Gastrocnemius medialis (tissue), 4 donors: ENCODE results near the gene MAST2.

ENCODE experiments used
- POLR2A ChIP-seq, 2 donors: fragments of 450-650 bp; IDR thresholded peaks; one replicate each; pipeline ENCODE4 v1.6.1; 2017; ENCODE audit warnings: antibody characterized with exemption in 2 of 2, mild to moderate bottlenecking in 2 of 2, moderate library complexity in 2 of 2
- TF ChIP-seq, protein P1 (sequence below), 5 experiments: fragments of 450-650 bp in 3 of 5; fragments of 200-600 bp in 2 of 5; sonication (generic) in 2 of 5; IDR thresholded peaks in 4 of 5; conservative IDR thresholded peaks in 1 of 5; 1 replicate in 4 of 5; 2 replicates in 1 of 5; pipeline ENCODE4 v1.5.1; 2016 to 2019; ENCODE audit warnings: antibody characterized with exemption in 5 of 5, mild to moderate bottlenecking in 3 of 5, moderate library complexity in 3 of 5

DNA sequence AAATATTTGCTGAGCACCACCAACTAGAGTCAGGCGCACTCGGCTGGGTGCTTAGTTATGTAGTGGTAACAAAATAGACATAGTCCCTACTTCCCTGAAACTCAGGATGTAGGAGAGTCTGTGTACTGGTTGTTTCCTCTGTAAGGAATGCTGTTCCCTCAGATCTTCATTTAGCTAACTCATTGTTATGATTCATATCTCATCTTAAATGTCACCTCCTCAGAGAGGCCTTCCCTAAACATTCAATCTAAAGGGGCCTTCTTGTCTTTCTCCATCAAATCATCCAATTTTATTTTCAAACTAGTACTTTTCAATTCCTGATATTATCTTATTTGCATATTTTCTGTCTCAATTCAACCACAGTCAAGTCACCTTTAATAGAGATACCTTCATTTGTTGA lies 196.1 kb downstream of the MAST2 start:
- TF ChIP-seq, protein P1, sequence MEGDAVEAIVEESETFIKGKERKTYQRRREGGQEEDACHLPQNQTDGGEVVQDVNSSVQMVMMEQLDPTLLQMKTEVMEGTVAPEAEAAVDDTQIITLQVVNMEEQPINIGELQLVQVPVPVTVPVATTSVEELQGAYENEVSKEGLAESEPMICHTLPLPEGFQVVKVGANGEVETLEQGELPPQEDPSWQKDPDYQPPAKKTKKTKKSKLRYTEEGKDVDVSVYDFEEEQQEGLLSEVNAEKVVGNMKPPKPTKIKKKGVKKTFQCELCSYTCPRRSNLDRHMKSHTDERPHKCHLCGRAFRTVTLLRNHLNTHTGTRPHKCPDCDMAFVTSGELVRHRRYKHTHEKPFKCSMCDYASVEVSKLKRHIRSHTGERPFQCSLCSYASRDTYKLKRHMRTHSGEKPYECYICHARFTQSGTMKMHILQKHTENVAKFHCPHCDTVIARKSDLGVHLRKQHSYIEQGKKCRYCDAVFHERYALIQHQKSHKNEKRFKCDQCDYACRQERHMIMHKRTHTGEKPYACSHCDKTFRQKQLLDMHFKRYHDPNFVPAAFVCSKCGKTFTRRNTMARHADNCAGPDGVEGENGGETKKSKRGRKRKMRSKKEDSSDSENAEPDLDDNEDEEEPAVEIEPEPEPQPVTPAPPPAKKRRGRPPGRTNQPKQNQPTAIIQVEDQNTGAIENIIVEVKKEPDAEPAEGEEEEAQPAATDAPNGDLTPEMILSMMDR (IDR thresholded peaks at IDR 0.05 in 4 of 5, conservative IDR thresholded peaks at IDR 0.05 in 1 of 5): no peak
- TF ChIP-seq POLR2A (IDR thresholded peaks at IDR 0.05): no peak
